GM21360 (cell line): ENCODE measurements around the gene ANGEL2.
"Not testable (repeated sequence)": the region's sequence is repeated elsewhere in the genome, so short reads cannot be mapped to it uniquely, and the experiment has no call there.

Experiments used
- ATAC-seq: cut with Tn5 transposase; IDR thresholded peaks from one replicate; pipeline ENCODE4 v1.9.1; 2021; ENCODE audit warnings: mild to moderate bottlenecking, moderate library complexity; ENCODE audit not compliant: unreplicated experiment

The ANGEL2 gene

DNA sequence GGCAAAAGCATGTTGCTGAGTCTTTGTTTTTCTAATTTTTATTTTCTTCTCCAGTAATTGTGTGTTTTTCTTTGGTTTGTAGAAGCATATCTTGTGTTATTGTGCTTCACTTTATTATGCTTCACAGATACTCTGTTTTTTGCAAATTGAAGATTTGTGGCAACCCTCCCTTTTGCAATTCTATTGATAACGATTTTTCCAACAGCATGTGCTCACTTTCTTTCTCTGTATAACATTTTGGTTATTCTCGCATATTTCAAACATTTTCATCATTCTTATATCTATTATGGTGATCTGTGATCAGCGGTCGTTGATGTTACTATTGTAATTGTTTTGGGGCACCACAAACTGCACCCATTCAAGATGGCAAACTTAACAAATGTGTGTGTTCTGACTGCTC is 3.8 kb upstream of the ANGEL2 start:
- no peak for ATAC-seq

DNA sequence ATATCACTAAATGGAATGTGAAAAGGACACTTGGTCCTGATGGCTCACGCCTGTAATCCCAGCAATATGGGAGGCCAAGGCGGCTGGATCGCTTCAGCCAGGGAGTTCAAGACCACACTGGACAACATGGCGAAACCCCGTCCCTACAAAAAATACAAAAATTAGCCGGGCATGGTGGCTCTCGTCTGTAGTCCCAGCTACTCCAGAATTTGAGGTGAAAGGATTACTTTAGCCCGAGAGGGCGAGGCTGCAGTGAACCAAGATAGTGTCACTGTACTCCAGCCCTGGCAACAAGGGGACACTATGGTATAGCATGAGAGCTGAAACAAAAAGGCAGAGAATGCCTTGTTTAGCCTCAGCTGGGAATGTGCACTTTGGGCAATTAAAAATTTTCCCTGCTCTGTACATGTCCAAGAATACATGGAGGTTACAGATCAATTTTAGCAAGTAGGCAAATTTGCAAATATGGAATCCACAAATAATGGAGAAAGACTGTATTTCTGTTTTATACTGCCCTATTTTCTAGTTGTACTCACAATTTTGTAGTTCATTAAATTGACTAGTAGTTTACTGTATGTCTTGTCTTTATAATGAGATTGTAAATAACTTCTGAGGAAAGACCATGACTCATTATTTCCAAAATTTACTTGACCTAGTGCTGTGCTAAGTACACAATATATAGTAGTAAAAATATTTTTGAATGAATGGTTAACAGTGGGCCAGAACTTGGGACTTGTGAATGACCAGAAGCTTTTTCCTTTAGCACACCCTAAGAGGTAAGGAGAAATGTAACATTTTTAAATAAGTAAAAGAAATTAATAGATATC is 2.0 kb upstream of the ANGEL2 start:
- no peak for ATAC-seq

DNA sequence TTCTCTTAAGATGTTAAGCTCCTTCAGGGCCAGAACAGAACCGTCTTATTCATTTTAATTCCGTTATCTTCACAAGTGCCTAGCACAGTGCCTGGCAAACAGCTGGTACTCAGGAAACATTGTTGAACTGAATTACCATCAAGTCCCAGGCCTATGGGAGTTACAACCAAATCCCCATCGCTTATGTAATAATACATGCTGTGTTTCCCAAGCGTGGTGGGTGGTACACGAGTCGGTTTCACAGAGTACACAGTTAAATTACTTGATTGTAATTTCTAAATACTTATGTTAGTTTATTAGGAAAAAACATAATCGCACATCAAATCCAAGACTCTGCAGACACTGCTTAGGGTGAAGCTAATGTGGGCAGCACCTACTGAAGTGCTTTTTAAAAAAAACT is 1.0 kb downstream of the ANGEL2 start:
- ATAC-seq = no peak

DNA sequence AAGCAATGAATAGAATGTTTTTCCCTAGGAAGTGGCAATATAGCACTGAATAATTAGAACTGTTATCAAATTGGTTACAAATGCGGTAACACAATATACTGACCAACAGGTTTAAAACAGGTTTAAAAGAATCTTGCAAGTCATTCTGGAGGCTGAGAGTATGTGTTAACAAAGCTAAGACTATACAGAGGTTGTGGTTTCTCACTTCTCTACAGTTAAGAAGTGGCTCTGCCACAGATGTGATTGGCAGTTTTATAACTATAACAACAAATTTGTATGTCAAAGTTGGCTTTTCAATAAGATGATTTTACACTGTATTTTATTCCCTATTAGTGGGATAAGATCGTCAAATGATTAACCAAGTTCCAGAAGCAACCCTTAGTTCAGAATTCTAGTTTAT is 7.1 kb downstream of the ANGEL2 start:
- ATAC-seq = peak; percentile 57

DNA sequence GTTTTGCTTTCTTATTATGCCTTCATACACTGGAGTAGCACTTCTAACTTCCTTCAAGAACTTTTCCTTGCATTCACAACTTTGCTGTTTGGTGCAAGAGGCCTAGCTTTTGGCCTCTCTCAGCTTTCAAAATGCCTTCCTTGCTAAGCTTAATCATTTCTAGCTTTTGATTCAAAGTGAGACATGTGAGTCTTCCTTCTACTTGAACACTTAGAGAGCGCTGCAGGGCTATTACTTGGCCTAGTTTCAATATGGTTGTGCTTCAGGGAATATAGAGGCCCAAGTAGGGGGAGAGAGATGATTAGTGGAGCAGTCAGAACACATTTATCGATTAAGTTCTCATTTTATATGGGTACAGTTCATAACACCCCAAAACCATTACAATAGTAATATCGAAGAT is 12.4 kb downstream of the ANGEL2 start:
- ATAC-seq = peak; percentile 66

DNA sequence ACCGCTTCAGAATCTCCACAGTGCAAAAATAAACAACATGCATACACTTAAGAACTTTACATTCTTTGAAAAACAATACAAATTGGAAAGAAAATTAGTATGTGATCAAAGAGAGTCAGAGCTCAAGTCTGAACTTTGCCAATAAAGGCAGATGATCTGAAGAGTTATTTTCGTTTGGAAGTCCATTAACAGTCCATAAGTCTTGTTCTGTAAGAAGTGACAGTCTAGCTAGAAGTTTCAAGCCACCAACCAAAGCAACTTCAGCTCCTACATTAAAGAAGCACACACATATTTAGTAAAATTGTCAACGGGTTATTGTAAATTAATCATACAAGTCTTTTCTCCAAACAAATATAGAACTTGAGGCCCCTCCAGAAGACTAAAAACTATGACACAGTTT is 20.7 kb downstream of the ANGEL2 start:
- ATAC-seq = no peak

DNA sequence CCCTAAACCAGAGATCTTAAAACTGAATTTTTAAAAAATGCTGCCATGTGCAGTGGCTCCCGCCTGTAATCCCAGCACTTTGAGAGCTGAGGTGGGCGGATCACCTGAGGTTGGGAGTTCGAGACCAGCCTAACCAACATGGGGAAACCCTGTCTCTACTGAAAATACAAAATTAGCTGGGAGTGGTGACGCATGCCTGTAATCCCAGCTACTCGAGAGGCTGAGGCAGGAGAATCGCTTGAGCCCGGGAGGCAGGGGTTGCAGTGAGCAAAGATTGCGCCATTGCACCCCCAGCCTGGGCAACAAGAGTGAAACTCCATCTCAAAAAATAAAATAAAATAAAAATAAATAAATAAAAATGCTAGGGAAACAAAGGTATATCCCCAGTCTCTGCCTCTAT is 21.7 kb downstream of the ANGEL2 start:
- ATAC-seq = not testable (repeated sequence)

DNA sequence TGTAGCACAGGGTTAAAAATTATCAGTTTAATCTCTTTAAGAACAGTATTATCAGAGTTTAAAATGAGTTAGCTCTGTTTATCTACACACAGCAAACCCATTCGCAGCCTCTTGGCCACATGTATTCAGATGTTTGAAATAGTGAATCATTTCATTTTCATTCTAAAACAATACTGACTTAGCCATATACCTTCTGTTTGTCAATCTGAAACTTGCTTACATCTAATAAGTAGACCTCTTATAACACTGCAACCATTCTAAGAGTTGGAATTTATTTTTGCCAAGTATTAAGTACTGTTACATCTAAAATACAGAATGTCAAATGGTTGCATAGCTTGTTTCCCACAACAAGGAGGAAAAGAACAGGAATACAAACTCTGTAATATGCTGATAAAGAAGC is 25.4 kb downstream of the ANGEL2 start:
- ATAC-seq = no peak

DNA sequence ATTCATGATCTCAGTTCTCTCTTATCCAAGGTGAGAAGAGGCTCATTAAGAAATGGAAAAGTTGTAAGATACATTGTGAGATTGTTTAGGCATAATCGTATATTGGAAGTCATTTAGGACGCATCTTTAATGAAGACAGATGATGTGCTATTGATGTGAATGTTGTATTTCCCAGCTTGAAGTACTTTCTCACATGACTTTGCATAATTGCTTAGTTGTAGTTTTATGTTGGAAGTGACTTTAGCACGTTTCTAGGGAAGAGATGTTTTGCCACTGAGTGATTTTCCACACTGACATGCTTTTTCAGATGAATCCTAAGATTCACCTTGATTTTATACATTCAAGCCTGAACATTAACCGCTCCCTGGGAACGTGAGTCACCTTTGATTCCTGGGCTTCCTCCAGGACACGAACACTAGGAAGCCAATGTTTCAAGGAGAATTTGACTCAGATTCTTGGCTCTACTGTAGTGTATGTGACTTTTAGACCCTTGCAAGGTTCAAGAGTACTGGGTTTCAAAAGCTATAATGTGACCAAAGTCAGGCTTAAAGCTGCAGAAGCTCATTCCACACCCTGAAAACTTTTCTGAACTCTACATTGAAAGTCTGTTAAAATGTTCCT is 27.9 kb downstream of the ANGEL2 start:
- no peak for ATAC-seq

DNA sequence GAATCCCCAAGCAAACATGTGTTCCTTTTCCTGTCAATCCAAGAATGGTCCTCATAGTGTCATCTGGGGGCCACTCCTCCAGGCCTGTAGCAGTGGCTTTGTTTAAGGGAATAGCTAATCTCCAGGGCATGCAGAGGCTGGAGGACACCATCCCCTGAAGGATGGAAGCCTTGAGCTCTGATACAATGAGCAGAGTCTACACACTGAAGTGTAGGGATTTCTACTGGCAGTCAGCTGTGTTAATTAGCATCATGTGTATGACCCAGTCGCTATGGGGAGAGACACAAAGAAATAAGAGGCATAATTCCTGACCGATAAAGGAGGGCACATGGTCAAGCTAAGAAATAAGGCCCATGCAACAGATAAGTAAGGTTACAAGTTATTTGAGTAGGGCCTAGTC is 29.1 kb downstream of the ANGEL2 start:
- no peak for ATAC-seq

DNA sequence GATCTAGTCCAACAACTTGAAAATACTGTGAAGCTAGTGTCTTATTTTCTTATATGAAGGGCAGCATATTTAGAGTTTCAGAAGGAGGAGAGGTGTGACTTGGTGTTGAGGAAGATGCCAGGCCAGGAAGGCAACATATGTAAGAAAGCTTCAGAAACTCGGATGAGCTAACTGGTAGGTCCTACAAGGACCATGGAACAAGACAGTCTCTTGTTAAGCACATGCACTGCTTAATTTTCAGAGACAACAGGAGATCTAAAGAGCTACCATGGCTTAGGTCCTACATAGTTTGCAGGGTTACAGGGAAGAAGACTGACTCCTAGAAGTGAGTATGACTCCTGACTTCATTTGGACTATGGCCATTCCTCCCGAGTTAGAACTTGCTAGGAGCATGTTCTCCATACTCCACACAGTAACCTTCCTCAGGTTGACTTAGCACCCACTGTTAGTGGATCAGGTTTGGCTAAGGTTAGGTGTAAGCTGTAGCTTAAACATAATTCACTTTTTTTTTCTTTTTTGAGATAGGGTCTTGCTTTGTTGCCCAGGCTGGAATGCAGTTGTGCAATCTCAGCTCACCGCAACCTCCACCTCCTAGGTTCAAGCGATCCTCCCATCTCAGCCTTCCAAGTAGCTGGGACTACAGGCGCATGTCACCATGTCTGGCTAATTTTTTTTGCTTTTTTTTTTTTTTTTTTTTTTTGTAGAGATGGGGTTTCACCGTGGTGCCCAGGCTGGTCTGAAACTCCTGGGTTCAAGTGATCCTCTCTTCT is 31.0 kb downstream of the ANGEL2 start:
- no peak for ATAC-seq

DNA sequence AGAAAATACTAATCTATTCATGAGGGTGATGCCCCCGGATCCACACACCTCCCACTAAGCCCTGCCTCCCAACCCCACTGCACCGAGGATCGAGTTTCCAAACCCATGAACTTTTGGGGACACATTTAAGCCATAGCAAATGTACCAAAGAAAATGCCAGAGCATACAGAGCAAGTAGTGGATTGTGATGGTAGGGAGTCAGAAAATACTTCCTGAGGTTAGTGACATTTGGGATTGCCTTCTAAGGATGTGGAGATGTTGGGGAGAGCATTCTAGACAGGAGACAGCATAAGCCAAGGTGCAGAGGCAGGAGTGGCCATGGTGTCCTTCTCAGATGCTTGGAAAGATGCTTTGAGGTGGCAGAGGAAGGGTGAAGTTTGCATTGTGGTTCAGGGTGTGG is 32.2 kb downstream of the ANGEL2 start:
- no peak for ATAC-seq

DNA sequence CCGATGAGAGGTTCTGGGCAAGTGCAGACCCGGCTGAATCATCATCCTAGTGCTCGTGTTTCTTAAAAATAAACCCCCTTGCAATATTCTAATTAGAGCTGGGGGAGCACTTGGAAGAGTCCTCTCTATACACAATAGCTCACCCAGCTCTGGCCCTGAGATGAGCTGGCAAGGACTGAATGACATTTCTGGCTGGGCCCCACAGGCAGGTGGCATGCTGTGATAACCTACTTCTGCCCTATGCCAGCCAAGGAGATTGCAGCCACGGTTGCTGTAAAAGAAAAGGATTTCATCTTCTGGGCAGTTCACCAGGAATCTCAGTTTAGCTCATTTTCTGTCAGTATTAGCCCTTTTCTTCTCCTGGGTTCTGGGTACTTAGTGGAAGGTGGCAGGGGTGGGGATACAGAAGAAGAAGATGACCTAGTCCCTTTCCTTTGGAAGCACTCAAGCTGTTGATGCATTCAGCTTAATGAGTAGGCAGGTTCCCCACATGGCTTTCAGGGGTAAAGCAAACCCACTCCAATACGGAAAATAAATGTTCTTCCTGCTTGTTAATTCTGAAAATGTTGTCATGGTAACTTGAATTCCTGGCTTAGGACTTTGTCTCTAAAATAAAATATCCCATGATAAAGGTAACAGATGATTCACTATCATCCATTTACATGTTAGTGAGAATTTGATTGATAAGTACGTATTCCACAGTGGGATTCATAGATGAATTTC is 33.1 kb downstream of the ANGEL2 start:
- no peak for ATAC-seq

DNA sequence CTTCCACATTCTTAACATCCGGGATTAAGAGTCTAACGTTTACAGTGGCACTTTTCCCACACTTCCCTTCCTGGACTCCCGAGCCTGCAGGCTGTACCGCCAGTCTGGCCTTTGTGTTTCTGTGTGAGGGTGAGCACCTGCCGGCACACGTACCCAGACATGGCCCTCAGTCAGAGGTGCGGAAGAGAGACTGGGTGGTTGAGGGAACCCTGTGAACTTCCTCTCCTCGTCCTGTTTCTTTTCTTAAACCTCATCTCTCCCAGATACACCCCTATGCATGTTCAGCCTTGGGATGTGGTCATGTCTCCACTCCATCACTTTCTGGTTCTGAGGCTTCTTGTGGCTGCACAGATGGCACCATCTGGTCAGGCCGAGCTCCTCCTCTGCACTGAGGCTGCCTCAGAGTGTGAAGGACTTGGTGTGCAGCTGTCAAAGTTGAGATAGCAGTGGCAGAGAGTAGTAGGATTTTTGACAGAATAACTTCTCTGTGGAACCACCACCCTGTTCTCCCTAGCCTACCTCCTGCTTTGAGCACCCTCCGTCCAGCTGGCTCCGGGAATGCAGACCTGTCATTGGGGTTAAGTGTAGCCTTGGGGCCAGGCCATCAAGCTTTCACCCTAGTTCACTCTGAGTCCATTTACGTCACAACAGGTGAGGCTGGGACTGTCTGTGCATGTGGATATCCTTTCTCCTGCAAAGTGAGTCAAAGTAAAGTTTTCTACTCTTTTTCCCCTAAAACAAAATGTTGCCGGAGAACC is 33.9 kb downstream of the ANGEL2 start:
- no peak for ATAC-seq

DNA sequence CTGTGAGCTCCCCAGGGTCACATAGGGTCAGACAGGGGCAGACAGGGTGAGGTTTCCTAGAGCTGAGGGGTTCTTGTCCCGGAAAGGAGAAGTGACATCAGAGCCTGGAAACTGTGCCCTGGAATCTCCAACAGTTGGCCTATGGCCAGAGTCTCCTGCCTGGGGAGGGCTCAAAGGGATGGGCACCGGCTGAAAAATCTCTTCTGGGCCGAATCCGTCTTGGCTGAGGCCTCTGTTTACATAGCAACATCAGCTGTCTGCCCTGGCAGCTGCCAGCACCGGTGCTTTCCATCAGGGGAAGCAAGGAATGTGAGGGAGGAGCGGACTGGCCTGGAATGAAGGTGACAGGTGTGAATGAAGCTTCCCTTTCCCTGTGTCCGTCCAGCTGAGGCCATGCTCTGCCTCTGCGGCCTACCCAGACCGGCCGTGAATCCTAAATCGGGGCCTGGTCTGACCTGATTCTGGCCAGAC is 34.6 kb downstream of the ANGEL2 start:
- no peak for ATAC-seq

DNA sequence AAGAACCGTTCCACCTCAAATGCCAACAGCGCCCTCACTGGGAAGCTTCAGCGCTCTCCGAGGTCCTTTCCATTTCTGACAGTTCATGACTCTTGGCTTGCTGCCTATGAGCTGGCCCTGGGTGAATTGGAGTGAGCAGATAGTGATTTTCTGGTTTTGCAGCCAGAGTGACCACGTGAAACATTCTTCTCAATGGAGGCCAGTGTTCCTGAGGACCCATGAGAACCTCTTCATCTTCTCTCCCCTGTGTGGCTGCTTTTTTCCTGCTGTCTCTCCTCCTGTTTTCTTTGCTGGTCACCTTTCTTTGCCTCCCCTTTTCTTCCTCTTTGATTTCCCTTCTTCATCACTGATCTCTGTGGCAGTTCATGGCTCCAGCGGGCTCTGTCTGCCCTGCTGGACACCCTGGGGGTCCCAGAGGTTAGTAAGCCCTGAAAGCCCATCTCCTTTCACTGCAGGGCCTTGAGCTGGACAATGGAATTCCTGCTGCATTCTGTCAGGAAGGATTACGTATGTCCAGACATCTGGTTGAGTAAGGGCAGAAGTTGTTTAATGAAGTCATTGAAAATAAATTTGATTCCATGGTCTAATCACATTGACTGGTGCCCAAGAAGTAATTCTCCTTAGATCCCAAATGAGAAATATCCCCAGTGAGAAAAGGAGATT is 35.4 kb downstream of the ANGEL2 start:
- no peak for ATAC-seq

DNA sequence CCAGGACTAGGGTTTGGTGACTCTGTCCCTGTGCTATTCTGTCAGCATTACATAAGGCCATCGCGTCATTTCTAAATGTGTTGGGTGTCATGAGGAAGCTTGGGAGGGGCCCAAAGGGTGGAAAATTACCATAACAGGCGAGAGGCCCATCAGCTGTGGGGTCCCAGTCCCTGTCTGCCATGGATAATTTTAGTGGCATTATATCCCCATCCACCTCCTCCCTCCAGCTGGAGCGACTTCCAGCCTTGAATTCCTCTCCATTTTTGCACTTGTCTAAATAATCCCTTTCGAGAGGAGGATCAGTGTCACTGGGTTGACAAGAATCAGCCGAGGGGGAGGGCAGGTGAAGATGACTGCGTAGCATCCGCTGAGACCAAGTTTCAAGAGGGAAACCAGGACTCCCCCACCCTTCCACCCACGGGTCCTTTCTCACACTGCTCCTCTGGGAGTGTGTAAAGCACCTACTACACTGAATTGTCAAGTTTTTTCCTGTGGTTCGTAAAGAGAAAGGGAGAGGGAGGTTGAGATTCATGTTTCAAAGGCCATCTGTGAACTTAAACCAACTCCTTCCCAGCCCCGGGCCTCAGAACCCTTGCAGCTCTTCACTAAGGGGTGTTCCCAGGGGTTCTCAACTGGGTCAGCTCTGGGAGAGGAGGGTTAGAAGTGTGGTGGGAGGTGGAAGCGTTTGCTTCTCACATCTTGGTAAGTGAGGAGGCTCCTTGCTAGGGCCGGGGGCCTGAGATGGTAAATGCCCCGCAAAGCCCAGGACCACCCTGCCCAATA is 36.1 kb downstream of the ANGEL2 start:
- ATAC-seq = peak; percentile 75

DNA sequence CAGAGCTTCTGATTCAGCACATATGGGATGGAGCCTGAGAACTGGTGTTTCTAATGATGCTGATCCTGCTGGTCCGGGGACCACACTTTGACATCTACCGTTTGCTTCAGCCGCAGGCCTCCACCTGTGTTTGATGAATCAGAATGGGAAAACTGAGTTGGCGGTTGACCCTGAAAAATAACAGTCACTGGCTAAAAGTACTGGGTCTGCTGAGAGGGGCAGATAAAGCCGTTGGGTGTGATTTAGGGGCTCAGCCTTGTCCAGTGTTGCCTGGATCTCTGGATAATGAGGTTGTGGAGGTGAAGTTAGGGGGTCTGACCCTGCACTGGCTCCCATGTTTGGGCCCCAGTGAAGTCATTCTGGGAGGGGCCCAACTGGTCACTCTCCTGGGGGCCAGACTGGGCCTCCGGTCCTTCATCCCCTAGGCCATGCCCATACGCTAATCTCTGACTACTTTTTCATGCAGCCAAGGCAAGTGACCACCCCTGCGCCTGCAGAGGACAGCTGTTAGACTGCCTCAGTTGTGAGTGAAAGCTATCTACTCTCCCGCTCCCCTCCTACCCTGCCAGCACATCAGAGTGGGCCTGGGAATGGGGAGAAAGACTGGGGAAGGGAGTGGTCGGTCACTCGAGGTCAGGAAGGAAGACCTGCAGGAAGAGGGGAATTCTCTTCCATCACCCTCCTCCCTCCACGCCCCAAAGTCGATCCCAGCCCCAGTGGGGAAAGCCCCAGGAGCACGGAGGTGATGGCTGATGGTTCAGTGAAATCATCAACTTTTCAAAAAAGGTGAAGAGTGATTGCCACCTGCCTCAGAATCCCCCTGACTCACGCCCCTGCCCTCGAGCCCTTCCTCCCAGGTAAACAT is 37.7 kb downstream of the ANGEL2 start:
- peak; percentile 41 for ATAC-seq
